ENCODE measurements around the gene PSMD4. TPM values are rescaled to one million over a fixed set of nuclear protein-coding genes. Genes with fewer than 3 reads are reported as not detected.

PSMD4 gene
- total and polyA plus RNA-seq, 2 of the 8 experiments (the other 6 are each of a cell fraction or from before 2014, with no cell fraction given), result 216 to 284 TPM

- no peak overlapping the region for H4K91ac ChIP-seq (replicated peaks; ENCODE audit: insufficient read length, low read length)
- no peak overlapping the region for H3K27ac ChIP-seq (ENCODE audit: low read depth, low read length)
- H3K14ac ChIP-seq (ENCODE audit: insufficient read length), result no peak overlapping the region
- no peaks in the 10 kb centered on the region for H3K27me3 ChIP-seq (replicated peaks in 1 of 4; ENCODE audit: control insufficient read depth in 3 of 4, extremely low read depth in 1 of 4, insufficient read depth in 3 of 4, low read length in 3 of 4)
- H3K23ac ChIP-seq (ENCODE audit: insufficient read length), result no peak overlapping the region
- ChIA-PET POLR2A (ENCODE audit: partially characterized antibody) (interaction anchor here (0.6 to 3.9 kb wide), 12 partner anchors 9 to 672 kb away, joined by 3 to 20 read pairs (median 6); partner anchors contain the start of genes PI4KB, RFX5 and VPS72), CTCF (ENCODE audit: partially characterized antibody) (interaction anchor here (1.3 to 11.6 kb wide), 8 partner anchors 8 to 60 kb away, joined by 3 to 129 read pairs (median 12); no protein-coding TSS in a partner anchor)
- FAIRE-seq (no peak), DNase-seq (ENCODE audit: low read depth in 1 of 2, low spot score in 2 of 2) (no peak)
- no peak overlapping the region for H2BK15ac ChIP-seq (ENCODE audit: low read length)
- no peak overlapping the region for H2BK120ac ChIP-seq (replicated peaks; ENCODE audit: low read depth, low read length)
- H3K9ac ChIP-seq (replicated peaks in 1 of 4; ENCODE audit: extremely low read depth in 1 of 4, low read depth in 3 of 4, low read length in 3 of 4), result no peak overlapping the region
- H3K4me3 ChIP-seq (ENCODE audit: extremely low read depth in 1 of 4, insufficient read depth in 2 of 4, low read depth in 3 of 4, low read length in 4 of 4), result no peak overlapping the region
- H3K9me3 ChIP-seq (ENCODE audit: insufficient read depth in 2 of 2, low read depth in 1 of 2, low read length in 1 of 2), result no peaks in the 10 kb centered on the region
- H3K18ac ChIP-seq (ENCODE audit: extremely low read depth, low read length), result no peak overlapping the region
- H4K5ac ChIP-seq (ENCODE audit: insufficient read length, low read depth, low read length), result no peak overlapping the region
- H2BK12ac ChIP-seq (ENCODE audit: low read depth, low read length), result no peak overlapping the region
- H3K23me2 ChIP-seq (ENCODE audit: low read depth, low read length), result no peaks in the 10 kb centered on the region
- H3K4me1 ChIP-seq (replicated peaks in 1 of 4; ENCODE audit: control insufficient read depth in 3 of 4, insufficient read depth in 4 of 4, low read length in 3 of 4), result 0 out of 7 replicates have a peak, but pooled peaks cover 0 to 3% (median 0%) of the 10 kb centered on the region in 4 experiments
- no peak overlapping the region for H3K4me2 ChIP-seq (ENCODE audit: insufficient read depth in 1 of 2, low read depth in 2 of 2, low read length in 2 of 2)
- no peak overlapping the region for H2BK5ac ChIP-seq (ENCODE audit: low read depth, low read length)
- no peak overlapping the region for H3K4ac ChIP-seq (replicated peaks; ENCODE audit: insufficient read length, low read depth, low read length)
- no peaks in the 10 kb centered on the region for H3K79me1 ChIP-seq (ENCODE audit: low read depth, low read length)
- H2AFZ ChIP-seq (ENCODE audit: low read length), result no peak overlapping the region
- peaks cover 7 to 37% (median 25%) of the 10 kb centered on the region in 4 experiments; a peak in 6 of 8 replicates for H3K36me3 ChIP-seq (ENCODE audit: control insufficient read depth in 2 of 4, insufficient read depth in 4 of 4, low read length in 3 of 4)
- H3K56ac ChIP-seq (replicated peaks; ENCODE audit: insufficient read length, low read depth, low read length), result no peak overlapping the region
- H3K79me2 ChIP-seq (ENCODE audit: control insufficient read depth in 1 of 2, insufficient read depth in 2 of 2, low read length in 2 of 2), result no peaks in the 10 kb centered on the region
- peaks cover 0 to 3% of the 10 kb centered on the region in 2 experiments for H4K20me1 ChIP-seq (replicated peaks in 1 of 2; ENCODE audit: control insufficient read depth in 1 of 2, insufficient read depth in 2 of 2, low read length in 2 of 2)
- no peak overlapping the region for H4K8ac ChIP-seq (ENCODE audit: extremely low read depth, insufficient read depth, low read length)
- H2BK20ac ChIP-seq (ENCODE audit: low read length), result no peak overlapping the region
- TF ChIP-seq CBX5 (IDR thresholded peaks at IDR 0.05; ENCODE audit: low read depth, low read length), result no peak
- no peak for TF ChIP-seq SP4 (IDR thresholded peaks at IDR 0.05; ENCODE audit: low read length)
- TF ChIP-seq KDM4A (IDR thresholded peaks at IDR 0.05; ENCODE audit: low read depth, low read length, severe bottlenecking), result no peak
- TF ChIP-seq SP2 (IDR thresholded peaks at IDR 0.05; ENCODE audit: low read length), result no peak
- no peak for TF ChIP-seq GTF2F1 (IDR thresholded peaks at IDR 0.05; ENCODE audit: borderline replicate concordance, low read depth, low read length)
- TF ChIP-seq SAP30 (IDR thresholded peaks at IDR 0.05; ENCODE audit: insufficient read depth, insufficient replicate concordance, low read length), result no peak
- no peak for TF ChIP-seq RAD21 (IDR thresholded peaks at IDR 0.05 in 1 of 2, conservative IDR thresholded peaks at IDR 0.05 in 1 of 2; ENCODE audit: low read depth in 2 of 2, low read length in 2 of 2)
- no peak for TF ChIP-seq YY1 (IDR thresholded peaks at IDR 0.05; ENCODE audit: low read depth, low read length)
- no peak for TF ChIP-seq TAF1 (IDR thresholded peaks at IDR 0.05; ENCODE audit: low read depth, low read length)
- no peak overlapping the region for H2AK5ac ChIP-seq (ENCODE audit: low read depth, low read length)
- 88% methylated on average over 4 of the region's 4 CpGs; no CpG with 5 or more reads in 1 of the 2 experiments for WGBS, 2 experiments (ENCODE audit: extremely low coverage in 1 of 2, insufficient coverage in 1 of 2, insufficient read length in 1 of 2, insufficient replicate concordance in 2 of 2, low coverage in 1 of 2, low lambda C conversion rate in 2 of 2, missing lambda C conversion rate in 1 of 2)
Measured at GRCh38 chr1:151311011-151311410, 56.5 kb downstream of the PSMD4 start.

Measured in H1 (cell line).